Tibial nerve (tissue), 4 donors: ENCODE measurements around the gene KRTAP4-5. TPM values are rescaled to one million over a fixed set of nuclear protein-coding genes. Genes with fewer than 3 reads are reported as not detected.
"Not testable (repeated sequence)": the region's sequence is repeated elsewhere in the genome, so short reads cannot be mapped to it uniquely, and the experiment has no call there.

Experiments used
- DNase-seq, 2 donors: peaks; one replicate each; pipeline ENCODE4 v3.0.0-alpha.2; 2019; ENCODE audit warnings: low spot score in 2 of 2
- H3K27ac ChIP-seq, 4 donors: fragments of 200-600 bp; sonication (generic) in 3 of 4; one replicate each; pipeline ENCODE4 v1.5.1; 2017 to 2019; ENCODE audit warnings: mild to moderate bottlenecking in 1 of 4
- H3K27me3 ChIP-seq, 2 donors: fragments of 200-600 bp; sonication (generic) in 1 of 2; one replicate each; pipeline versions ENCODE4 v1.5.1 to v1.6.0; 2017 to 2019
- H3K36me3 ChIP-seq, 3 donors: fragments of 200-600 bp; sonication (generic); one replicate each; pipeline ENCODE4 v1.5.1; 2018 to 2019
- H3K4me1 ChIP-seq, 4 donors: fragments of 200-600 bp; sonication (generic) in 3 of 4; one replicate each; pipeline ENCODE4 v1.5.1; 2017 to 2019
- H3K4me3 ChIP-seq, 4 donors: fragments of 200-600 bp; sonication (generic) in 3 of 4; one replicate each; pipeline ENCODE4 v1.5.1; 2017 to 2019; ENCODE audit warnings: mild to moderate bottlenecking in 1 of 4, moderate library complexity in 1 of 4
- H3K9me3 ChIP-seq, 4 donors: fragments of 200-600 bp; sonication (generic) in 3 of 4; one replicate each; pipeline ENCODE4 v1.5.1; 2017 to 2019
- EP300 ChIP-seq, 2 donors: sonication (generic); formaldehyde crosslinking; IDR thresholded peaks; one replicate each; pipeline ENCODE4 v1.6.1; 2017; ENCODE audit warnings: antibody characterized with exemption in 2 of 2, mild to moderate bottlenecking in 1 of 2
- POLR2A ChIP-seq, 2 donors: fragments of 450-650 bp; IDR thresholded peaks; one replicate each; pipeline ENCODE4 v1.6.1; 2017; ENCODE audit warnings: antibody characterized with exemption in 2 of 2, mild to moderate bottlenecking in 2 of 2, moderate library complexity in 2 of 2
- WGBS, 2 donors: methylation state at CpG; one replicate each; pipeline ENCODE4 v1.1.5; 2018; 5-methylcytosine and 5-hydroxymethylcytosine counted together
- small RNA-seq: library from RNA; depleted of rRNA; stranded (forward); fragments of <200 nt; gene quantifications from one replicate; pipeline ENCODE3, GENCODE V24; 2016
- total RNA-seq, 4 donors: library from RNA; depleted of rRNA; stranded (reverse); fragments of >200 nt; gene quantifications; one replicate each; pipeline ENCODE4 v1.1.0, GENCODE V29; 2016
- TF ChIP-seq, protein P1 (sequence below), 5 experiments: fragments of 200-600 bp in 3 of 5; fragments of 450-650 bp in 2 of 5; sonication (generic) in 3 of 5; IDR thresholded peaks; one replicate each; pipeline ENCODE4 v1.5.1; 2016 to 2019; ENCODE audit warnings: antibody characterized with exemption in 5 of 5, mild to moderate bottlenecking in 3 of 5, moderate library complexity in 2 of 5

The KRTAP4-5 gene
- total RNA-seq, 4 donors from 2014 or later: not detected

DNA sequence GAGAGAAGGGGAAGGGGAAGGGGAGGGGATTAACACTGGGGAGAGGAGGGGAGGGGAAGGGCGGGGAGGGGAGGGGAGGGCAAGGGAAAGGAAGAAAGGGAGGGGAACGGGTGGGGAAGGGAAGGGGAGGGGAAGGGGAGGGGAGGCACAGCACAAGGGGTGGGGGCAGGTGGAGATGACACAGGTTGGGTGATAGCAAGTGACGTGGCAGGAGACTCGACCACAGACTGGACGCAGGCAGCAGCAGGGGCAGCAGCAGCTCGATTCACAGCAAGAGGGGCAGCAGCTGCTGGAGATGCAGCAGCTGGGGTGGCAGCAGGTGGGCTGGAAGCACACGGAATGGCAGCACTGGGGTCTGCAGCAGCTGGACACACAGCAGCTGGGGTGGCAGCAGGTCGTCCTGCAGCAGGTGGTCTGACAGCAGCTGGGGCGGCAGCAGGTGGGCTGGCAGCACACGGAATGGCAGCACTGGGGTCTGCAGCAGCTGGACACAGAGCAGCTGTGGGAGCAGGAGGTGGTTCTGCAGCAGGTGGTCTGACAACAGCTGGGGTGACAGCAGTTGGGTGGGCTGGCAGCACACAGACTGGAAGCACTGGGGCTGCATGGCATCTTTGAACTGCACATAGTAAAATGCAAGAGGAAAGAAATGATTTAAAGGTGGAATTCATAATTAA lies 47.9 kb downstream of the KRTAP4-5 start, which contains the start of gene KRTAP4-16:
TSS of gene KRTAP4-16 (minus strand) at position 624 of the 674 bp plus-strand sequence. CDS start at position 624, 0 bp downstream.
- Histone ChIP-seq H3K4me3 (no peak within 1 kb of the TSS), H3K27me3 (no peaks in the 10 kb centered on the region), H3K27ac (no peak within 1 kb of the TSS), H3K36me3 (no peaks in the 10 kb centered on the region), H3K9me3 (no peaks in the 10 kb centered on the region), H3K4me1 (no peaks in the 10 kb centered on the region)
- DNase-seq: no peak
- 42 to 53% methylated on average over 9 of the region's 10 CpGs for WGBS, 2 donors
- no peak for TF ChIP-seq EP300 (IDR thresholded peaks at IDR 0.05)
- TF ChIP-seq POLR2A (IDR thresholded peaks at IDR 0.05): no peak
- TF ChIP-seq, protein P1, sequence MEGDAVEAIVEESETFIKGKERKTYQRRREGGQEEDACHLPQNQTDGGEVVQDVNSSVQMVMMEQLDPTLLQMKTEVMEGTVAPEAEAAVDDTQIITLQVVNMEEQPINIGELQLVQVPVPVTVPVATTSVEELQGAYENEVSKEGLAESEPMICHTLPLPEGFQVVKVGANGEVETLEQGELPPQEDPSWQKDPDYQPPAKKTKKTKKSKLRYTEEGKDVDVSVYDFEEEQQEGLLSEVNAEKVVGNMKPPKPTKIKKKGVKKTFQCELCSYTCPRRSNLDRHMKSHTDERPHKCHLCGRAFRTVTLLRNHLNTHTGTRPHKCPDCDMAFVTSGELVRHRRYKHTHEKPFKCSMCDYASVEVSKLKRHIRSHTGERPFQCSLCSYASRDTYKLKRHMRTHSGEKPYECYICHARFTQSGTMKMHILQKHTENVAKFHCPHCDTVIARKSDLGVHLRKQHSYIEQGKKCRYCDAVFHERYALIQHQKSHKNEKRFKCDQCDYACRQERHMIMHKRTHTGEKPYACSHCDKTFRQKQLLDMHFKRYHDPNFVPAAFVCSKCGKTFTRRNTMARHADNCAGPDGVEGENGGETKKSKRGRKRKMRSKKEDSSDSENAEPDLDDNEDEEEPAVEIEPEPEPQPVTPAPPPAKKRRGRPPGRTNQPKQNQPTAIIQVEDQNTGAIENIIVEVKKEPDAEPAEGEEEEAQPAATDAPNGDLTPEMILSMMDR (IDR thresholded peaks at IDR 0.05): no peak

DNA sequence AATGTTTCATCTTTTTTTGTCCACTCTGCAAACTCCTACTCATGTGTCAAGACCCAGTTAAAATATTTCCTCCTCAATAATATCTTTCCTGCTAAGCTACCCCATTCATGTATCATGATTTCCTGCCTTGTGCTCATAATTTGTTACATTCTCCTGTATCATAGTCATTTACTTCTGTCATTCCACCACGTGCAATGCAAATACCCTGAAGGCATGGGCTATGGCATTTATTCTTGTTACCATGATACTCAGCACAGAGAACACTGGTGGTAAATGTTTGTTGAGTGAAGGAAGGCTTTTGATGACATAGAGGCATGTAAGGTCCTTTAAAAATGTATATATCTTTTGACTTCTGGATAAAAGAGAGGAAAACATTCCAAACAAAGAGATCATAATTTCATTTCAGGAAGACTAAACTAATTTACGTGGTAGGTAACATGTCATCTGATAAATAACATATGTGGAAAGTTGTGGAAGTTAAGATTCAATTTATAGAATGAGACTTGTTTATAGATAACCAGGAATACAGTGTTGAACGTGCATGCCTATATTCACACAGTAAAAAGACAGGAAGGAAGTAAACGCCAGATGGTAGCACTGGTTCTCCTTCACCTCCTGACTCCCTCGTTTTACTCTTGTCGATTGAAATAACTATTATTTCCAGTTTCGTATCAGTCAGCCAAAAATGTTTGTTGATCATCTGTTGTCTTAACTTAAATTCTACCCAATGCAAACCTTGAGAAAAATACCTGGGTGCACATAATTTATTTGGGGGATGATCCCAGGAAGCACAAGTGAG lies 49.7 kb downstream of the KRTAP4-5 start:
- not testable (repeated sequence) for DNase-seq, H3K36me3 ChIP-seq, H3K27me3 ChIP-seq, H3K4me1 ChIP-seq, H3K4me3 ChIP-seq, H3K27ac ChIP-seq, H3K9me3 ChIP-seq
- 58 to 65% methylated on average over 7 of the region's 7 CpGs for WGBS, 2 donors

Small RNA genes within 50 kb of the gene (small RNA-seq; reads per million reads assigned to genes)
- gene KRTAP4-17P: not detected

Other genes starting within 250 kb of the KRTAP4-5 start
- not detected for gene KRT23, start 212.2 kb downstream of the KRTAP4-5 start, total RNA-seq
- not detected for gene KRT39, start 182.9 kb downstream of the KRTAP4-5 start, total RNA-seq
- not detected for gene KRT40, start 165.5 kb downstream of the KRTAP4-5 start, total RNA-seq
- not detected for gene KRTAP3-3, start 155.7 kb downstream of the KRTAP4-5 start, total RNA-seq
- not detected for gene KRTAP3-2, start 149.9 kb downstream of the KRTAP4-5 start, total RNA-seq
- gene KRTAP3-1, start 140.7 kb downstream of the KRTAP4-5 start, total RNA-seq: not detected
- gene KRTAP1-5, start 122.6 kb downstream of the KRTAP4-5 start, total RNA-seq: under 1 TPM in 1 of 4 donors, not detected in 3; 0.60 TPM
- gene KRTAP1-4, start 119.6 kb downstream of the KRTAP4-5 start, total RNA-seq: not detected
- gene KRTAP1-3, start 115.0 kb downstream of the KRTAP4-5 start, total RNA-seq: not detected
- not detected for gene KRTAP1-1, start 108.4 kb downstream of the KRTAP4-5 start, total RNA-seq
- not detected for gene KRTAP2-1, start 102.5 kb downstream of the KRTAP4-5 start, total RNA-seq
- gene KRTAP2-2, start 94.6 kb downstream of the KRTAP4-5 start, total RNA-seq: not detected
- not detected for gene KRTAP2-3, start 89.7 kb downstream of the KRTAP4-5 start, total RNA-seq
- gene KRTAP2-4, start 83.9 kb downstream of the KRTAP4-5 start, total RNA-seq: not detected
- gene KRTAP4-7, start 65.7 kb downstream of the KRTAP4-5 start, total RNA-seq: not detected
- gene KRTAP4-8, start 51.7 kb downstream of the KRTAP4-5 start, total RNA-seq: not detected
- gene KRTAP4-16, start 47.6 kb downstream of the KRTAP4-5 start, total RNA-seq: not detected
- not detected for gene KRTAP4-9, start 44.4 kb downstream of the KRTAP4-5 start, total RNA-seq
- not detected for gene KRTAP4-11, start 31.5 kb downstream of the KRTAP4-5 start, total RNA-seq
- gene KRTAP4-12, start 25.6 kb downstream of the KRTAP4-5 start, total RNA-seq: not detected
- not detected for gene KRTAP4-6, start 9.3 kb downstream of the KRTAP4-5 start, total RNA-seq
- not detected for gene KRTAP4-4, start 10.9 kb upstream of the KRTAP4-5 start, total RNA-seq
- not detected for gene KRTAP4-3, start 18.4 kb upstream of the KRTAP4-5 start, total RNA-seq
- not detected for gene KRTAP4-2, start 28.4 kb upstream of the KRTAP4-5 start, total RNA-seq
- gene KRTAP4-1, start 35.1 kb upstream of the KRTAP4-5 start, total RNA-seq: not detected
- not detected for gene KRTAP9-1, start 40.1 kb upstream of the KRTAP4-5 start, total RNA-seq
- not detected for gene KRTAP9-2, start 76.8 kb upstream of the KRTAP4-5 start, total RNA-seq
- not detected for gene KRTAP9-3, start 82.6 kb upstream of the KRTAP4-5 start, total RNA-seq
- not detected for gene KRTAP9-8, start 88.2 kb upstream of the KRTAP4-5 start, total RNA-seq
- not detected for gene KRTAP9-4, start 99.9 kb upstream of the KRTAP4-5 start, total RNA-seq
- gene KRTAP9-9, start 105.6 kb upstream of the KRTAP4-5 start, total RNA-seq: not detected
- not detected for gene KRTAP9-6, start 115.6 kb upstream of the KRTAP4-5 start, total RNA-seq
- gene KRTAP9-7, start 125.9 kb upstream of the KRTAP4-5 start, total RNA-seq: not detected
- gene KRTAP29-1, start 153.0 kb upstream of the KRTAP4-5 start, total RNA-seq: not detected
- gene KRTAP16-1, start 159.5 kb upstream of the KRTAP4-5 start, total RNA-seq: not detected
- gene KRTAP17-1, start 165.9 kb upstream of the KRTAP4-5 start, total RNA-seq: not detected
- gene KRT33A, start 201.0 kb upstream of the KRTAP4-5 start, total RNA-seq: not detected
- gene KRT33B, start 220.0 kb upstream of the KRTAP4-5 start, total RNA-seq: not detected
- gene KRT34, start 232.5 kb upstream of the KRTAP4-5 start, total RNA-seq: not detected
- gene KRT31, start 247.8 kb upstream of the KRTAP4-5 start, total RNA-seq: not detected